ENCODE data around the gene PTPRJ.

The PTPRJ gene

GRCh38 chr11:47967577-47968525, 12.5 kb upstream of the PTPRJ start:
- DNase-seq, result no peak

DNA sequence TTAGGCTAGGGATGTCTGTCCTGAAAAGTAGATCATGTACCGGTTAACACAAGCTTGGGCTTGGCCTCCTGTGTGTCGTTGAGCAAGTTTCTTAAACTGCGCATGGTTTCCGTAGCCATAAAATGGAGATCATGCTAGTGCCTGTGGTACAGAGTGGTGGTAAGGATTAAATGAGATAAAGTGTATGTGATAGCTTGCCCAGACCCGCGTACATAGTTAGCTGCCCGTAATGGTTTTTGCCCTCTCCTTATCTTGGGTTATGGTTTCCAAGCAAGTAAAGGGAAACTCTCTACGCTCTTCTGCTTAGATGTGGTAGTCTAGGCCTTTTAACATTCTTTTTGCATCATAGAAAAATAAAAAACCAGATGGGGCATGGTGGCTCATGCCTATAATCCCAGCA, 11.0 kb upstream of the PTPRJ start:
- no peak for DNase-seq

GRCh38 chr11:47971501-47971900, 8.9 kb upstream of the PTPRJ start:
- no peak for DNase-seq

DNA sequence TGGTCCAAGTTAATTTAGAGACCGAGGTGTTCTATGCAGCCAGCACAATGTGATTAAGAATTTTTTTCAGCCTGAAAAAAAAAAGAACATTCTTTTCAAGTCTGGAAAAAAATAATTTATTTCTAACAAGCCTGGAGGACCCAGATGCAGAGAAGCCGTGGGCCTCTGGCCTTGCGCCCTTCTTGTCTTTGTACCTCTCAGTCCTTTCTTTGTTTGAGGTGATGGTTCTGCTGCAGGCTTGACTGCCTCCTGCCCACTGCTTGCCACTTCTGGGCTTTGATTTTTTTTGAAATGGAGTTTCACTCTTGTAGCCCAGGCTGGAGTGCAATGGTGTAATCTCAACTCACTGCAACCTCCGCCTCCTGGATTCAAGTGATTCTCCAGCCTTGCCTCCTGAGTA, 7.2 kb upstream of the PTPRJ start:
- DNase-seq, result no peak

GRCh38 chr11:47976931-47977330, 3.4 kb upstream of the PTPRJ start:
- DNase-seq, result no peak

DNA sequence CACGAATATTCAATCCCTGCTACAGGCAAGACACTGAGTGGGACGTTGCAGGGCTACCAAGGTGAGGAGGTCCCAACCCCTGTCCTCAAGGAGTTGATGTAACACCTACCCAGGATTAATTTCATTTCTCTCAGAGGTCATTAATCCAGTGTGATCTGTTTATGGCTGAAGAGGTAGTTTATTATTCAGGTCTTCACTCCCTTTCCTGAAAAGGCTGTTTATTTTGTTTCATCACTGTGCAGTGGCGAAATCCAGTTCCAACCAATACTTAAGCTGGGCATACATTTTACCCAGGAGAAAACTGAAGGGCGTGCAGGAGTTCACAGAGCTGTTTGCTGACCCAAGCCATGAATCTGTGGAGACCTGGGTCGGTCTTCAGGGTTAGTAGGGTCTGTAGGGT, 2.7 kb upstream of the PTPRJ start:
- DNase-seq, result no peak

GRCh38 chr11:47979378-47980087, 826 bp upstream of the PTPRJ start:
- peak in 3 of 56 donors; percentile 37 to 41 (median 39) for DNase-seq

GRCh38 chr11:47980907-47981621, 705 bp downstream of the PTPRJ start:
- DNase-seq, result peak in 24 of 56 donors; percentile 6 to 64 (median 28)

DNA sequence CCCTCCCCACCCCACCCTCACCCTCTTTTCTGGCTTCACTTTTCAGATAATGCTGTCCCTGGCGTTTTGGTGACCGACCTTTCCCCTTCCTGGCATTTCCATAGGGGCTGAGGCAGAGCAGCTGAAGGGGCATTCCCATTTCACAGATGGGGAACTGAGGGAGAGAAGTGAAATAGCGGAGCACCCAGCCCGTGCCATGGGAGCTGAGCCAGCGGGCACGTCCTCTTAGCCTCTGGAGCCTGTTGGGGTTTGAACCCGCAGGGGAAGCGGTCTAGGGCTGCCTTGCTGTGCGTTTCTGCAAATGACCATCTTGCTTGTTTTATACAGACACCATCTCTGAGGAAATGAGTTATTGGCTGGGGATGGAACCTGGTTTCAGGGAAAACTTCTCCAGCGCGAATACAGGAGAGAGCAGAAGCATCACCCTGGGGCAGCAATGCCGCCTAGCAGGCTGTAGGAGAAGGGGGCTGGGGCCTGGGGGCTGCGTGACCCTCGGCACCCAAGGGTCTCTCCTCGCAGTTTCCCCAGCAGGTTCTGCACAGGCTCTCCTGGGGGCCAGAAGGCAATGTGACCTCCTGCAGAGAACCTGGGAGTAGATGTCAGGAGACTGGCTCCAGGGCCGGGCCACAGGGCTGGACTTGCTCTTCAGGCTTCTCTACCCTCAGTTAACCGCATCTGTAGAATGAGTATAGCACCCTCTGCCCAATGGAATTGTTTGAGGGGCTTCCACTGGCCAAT, 1.5 kb downstream of the PTPRJ start:
- DNase-seq, result peak in 3 of 56 donors; percentile 21 to 28 (median 23)

- no peak for DNase-seq
These were observed 2.3 kb downstream of the PTPRJ start for GRCh38 chr11:47982616-47983015.

DNA sequence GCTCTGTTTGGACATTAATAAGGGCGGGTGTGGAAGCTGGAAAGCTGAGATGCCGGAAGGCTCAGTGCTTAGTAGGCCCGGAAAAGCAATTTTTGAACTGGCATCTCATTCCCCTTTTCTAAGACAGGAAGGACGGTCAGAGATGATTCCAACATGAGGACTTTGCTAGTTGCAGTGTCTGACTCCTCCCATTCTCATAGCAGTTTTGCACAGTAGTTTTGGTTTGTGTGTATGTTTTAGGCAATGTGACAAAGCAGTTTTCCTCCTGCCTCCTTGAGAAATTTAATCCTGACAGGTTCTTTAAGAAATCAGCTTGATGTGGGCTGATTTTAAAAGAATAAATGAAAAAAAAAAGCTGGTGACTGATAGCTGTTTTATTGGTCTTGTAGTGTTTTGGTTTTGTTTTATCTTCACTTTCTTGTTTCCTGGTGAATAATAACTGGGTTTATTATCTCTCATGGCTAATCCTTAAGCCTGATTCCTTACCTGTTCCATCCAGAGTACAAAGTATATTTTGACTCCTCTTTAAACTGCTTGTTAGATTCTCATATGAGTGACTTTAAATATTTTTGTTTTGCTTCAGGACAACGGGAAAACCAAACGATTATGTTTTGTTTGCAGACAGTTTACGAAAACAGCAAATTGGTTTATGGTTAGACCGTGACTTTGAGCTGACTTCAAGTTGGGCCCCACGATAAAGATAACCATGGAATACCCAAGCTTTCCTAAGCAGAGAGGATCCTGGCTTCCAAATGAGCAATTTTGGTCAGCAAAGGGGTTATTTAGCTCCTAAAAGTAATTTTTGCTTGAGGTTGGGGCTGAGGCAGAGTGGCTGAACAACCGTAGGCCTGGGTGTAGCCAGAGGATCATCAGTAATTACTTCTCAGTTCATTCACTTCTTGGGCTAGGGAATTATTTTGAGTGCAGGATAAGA, 3.4 kb downstream of the PTPRJ start:
- DNase-seq, result no peak

GRCh38 chr11:47986219-47986618, 5.9 kb downstream of the PTPRJ start:
- DNase-seq, result no peak

GRCh38 chr11:47986742-47987141, 6.4 kb downstream of the PTPRJ start:
- DNase-seq, result no peak

- DNase-seq, result no peak
These were observed 7.0 kb downstream of the PTPRJ start for GRCh38 chr11:47987310-47987709.

DNA sequence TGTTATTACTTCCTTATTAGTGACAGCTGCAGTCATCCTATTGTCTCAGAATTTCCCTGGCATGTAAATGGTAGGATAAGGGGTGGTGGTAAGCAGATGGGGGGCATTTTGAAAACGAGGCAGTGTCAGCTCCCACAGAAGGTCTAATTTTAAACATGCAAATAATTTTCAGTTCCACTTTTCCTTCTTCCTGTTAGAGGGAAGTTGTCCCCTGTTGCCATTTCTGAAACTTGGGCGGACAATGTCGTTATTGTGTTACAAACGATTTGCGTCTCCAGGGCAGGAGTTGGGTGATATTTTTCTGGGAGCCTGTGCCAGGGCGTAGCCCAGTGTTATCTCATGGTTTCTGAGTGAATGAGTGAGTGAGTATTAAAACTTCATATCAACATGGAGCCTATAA, 7.4 kb downstream of the PTPRJ start:
- peak in 2 of 56 donors; percentile 30 to 34 for DNase-seq

- DNase-seq, result no peak
These were observed 9.4 kb downstream of the PTPRJ start for GRCh38 chr11:47989779-47990178.

GRCh38 chr11:47991266-47991830, 11.0 kb downstream of the PTPRJ start:
- no peak for DNase-seq

GRCh38 chr11:47991894-47992293, 11.5 kb downstream of the PTPRJ start:
- no peak for DNase-seq

DNA sequence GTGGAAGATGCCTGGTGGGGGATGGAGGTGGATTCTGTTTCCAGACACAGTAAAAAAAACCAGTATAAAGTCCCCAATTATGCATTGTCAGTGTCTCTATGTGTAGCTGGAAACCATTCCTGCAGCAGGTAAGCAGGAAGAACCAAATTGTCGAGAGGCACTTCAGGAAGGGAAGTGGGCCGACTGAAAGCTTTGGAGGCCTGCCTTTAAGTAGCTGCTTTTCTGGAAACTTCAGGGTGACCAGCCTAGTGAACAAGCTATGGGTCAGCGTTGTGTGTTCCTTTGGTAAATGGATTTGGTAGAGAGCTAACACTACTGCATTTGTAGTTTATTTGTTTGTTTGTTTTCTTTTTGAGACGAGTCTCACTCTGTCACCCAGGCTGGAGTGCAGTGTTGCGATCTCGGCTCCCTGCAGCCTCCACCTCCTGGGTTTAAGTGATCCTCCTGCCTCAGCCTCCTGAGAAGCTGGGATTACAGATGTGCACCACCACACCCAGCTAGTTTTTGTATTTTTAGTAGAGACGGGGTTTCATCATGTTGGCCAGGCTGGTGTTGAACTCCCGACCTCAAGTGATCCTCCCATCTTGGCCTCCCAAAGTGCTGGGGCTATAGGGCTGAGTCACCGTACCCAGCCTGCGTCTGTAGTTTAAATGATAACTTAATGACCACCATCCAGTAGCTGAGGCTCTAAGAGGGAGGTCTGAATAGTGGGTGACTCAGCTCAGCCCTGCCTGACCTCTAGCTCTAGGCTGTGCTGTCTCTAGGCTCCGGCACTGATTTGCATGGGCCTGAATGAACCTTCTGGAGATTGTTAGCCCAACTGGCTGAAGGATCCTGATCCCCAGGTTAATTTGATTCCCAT, 12.8 kb downstream of the PTPRJ start:
- no peak for DNase-seq

Measured in amygdala (tissue), 56 donors.